ENCODE measurements around the gene OBSCN.

- TF ChIP-seq CTCF (IDR thresholded peaks at IDR 0.05; ENCODE audit: insufficient read depth, low read length): no peak
- no peak for TF ChIP-seq REST (IDR thresholded peaks at IDR 0.05; ENCODE audit: insufficient replicate concordance, low read depth)
Measured at GRCh38 chr1:228216371-228217320, 8.8 kb downstream of the OBSCN start.

Data from HL-60 (cell line).